ENCODE measurements around the gene GLI2. TPM values are rescaled to one million over a fixed set of nuclear protein-coding genes. Genes with fewer than 3 reads are reported as not detected.

Gene GLI2
- total RNA-seq, 1 donor from 2014 or later = 23.1 TPM

DNA sequence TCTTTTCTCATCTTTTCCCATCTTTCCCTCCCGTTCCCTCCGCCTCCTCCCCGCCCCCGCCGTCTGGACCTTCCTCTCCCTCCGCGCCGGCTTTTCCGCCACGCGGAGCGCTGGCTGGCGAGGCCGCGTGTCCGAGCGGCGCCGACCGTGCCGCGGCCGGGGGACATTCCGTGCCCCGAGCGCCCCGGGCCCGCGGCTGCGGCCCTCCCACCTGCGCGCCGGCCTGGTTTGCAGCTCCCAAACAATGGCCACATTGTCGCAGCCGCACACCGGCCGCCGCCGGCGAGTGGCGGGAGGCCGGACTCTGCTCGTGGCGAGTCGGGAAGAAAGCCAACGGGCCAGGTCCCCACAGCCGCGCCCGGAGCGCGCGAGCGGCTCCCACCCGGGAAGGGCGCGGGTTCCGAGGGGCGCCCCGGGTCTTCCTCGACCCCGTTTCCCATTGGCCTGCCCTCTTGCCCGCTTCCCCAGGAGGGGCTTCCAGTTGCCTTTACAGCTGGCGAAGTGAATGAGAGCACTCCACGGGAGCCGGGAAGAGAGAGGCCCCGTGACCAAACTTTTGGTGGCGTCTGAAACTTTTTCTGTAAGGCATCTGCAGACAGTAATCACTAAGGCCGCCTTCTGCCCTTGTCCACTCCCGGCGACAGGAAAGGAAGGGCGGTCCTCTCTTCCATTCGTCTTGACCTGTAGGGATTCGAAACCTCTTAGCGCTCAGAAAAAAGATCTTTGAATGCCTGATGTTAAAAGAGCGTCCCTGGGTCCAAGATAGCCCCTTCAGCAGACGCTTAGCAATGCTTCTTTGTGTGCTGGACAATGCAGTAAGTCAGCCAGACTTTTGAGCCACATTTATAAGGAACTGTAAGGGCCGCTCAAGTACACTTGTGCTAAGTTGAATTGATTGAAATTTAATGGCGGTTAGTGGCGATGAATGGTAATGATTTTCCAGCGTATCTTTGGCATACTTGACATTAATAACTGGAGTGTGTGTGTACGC is 6.2 kb downstream of the GLI2 start:
- Histone ChIP-seq H3K4me3 (peak overlapping the region; percentile 57 to 62), H3K4me1 (peaks cover 4 to 13% of the 10 kb centered on the region in 2 donors)
- intact Hi-C loops (cut with DNase I) = no loop called here

DNA sequence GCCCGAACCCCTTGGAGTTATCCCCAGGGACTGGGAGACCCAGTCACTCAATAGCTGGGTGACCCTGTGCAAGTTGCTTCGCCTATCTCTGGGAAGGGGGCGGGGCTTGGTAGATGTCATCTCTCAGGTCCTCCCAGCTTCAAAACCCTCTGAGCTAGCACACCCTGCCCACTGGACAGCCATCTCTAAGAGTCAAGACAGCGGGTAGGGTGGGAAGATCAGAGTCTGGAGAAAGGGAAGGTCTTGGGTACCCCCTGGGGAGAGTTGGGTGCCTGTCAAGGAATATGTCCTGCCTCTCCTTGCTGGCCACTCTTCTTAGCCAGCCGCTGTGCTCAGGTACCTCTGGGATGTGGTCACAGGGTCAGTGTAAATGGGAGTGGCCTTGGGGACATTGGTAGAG is 8.0 kb downstream of the GLI2 start:
- Histone ChIP-seq H3K27me3 (no peaks in the 10 kb centered on the region), H3K9me3 (no peaks in the 10 kb centered on the region), H3K4me3 (no peak overlapping the region), H3K27ac (no peak overlapping the region), H3K36me3 (no peaks in the 10 kb centered on the region), H3K4me1 (peaks cover 4 to 5% of the 10 kb centered on the region in 2 donors)
- intact Hi-C loops (cut with DNase I) = no loop called here
- peak in 1 of 2 donors; percentile 28 for DNase-seq (ENCODE audit: low spot score in 2 of 2)
- TF ChIP-seq, protein P1, sequence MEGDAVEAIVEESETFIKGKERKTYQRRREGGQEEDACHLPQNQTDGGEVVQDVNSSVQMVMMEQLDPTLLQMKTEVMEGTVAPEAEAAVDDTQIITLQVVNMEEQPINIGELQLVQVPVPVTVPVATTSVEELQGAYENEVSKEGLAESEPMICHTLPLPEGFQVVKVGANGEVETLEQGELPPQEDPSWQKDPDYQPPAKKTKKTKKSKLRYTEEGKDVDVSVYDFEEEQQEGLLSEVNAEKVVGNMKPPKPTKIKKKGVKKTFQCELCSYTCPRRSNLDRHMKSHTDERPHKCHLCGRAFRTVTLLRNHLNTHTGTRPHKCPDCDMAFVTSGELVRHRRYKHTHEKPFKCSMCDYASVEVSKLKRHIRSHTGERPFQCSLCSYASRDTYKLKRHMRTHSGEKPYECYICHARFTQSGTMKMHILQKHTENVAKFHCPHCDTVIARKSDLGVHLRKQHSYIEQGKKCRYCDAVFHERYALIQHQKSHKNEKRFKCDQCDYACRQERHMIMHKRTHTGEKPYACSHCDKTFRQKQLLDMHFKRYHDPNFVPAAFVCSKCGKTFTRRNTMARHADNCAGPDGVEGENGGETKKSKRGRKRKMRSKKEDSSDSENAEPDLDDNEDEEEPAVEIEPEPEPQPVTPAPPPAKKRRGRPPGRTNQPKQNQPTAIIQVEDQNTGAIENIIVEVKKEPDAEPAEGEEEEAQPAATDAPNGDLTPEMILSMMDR (IDR thresholded peaks at IDR 0.05) = no peak

More for the DNA sequence above, 6.2 kb downstream of the GLI2 start:
- Histone ChIP-seq H3K36me3 (no peaks in the 10 kb centered on the region), H3K9me3 (no peaks in the 10 kb centered on the region), H3K27ac (no peak overlapping the region), H3K27me3 (no peaks in the 10 kb centered on the region)
- TF ChIP-seq, protein P1 (IDR thresholded peaks at IDR 0.05) = no peak
- peak in 1 of 2 donors; percentile 64 for DNase-seq (ENCODE audit: low spot score in 2 of 2)

DNA sequence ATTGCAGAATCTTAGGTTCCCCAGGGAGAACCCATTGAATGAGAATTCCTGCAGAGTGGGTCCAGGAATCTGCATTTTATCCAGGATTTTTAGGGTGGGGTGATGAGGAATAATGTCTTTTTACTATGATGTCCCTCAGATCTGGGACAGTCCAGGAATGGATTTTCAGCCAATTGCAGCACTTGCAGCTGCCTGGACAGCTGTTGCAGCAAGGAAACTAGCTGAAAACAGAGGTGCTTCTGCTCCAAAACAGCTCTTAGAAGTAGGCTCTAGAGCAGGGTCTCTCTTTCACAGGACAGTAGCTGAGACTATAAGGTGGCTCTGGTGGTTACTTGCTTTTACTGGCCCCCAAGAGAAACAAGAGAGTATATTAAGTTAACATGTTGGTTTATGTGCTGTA is 9.1 kb downstream of the GLI2 start:
- intact Hi-C loops (cut with DNase I) = no loop called here
- no peak for DNase-seq (ENCODE audit: low spot score in 2 of 2)
- Histone ChIP-seq H3K36me3 (no peaks in the 10 kb centered on the region), H3K4me1 (peaks cover 4 to 5% of the 10 kb centered on the region in 2 donors), H3K27me3 (no peaks in the 10 kb centered on the region), H3K4me3 (no peak overlapping the region), H3K9me3 (no peaks in the 10 kb centered on the region), H3K27ac (no peak overlapping the region)
- TF ChIP-seq, protein P1 (IDR thresholded peaks at IDR 0.05) = no peak

DNA sequence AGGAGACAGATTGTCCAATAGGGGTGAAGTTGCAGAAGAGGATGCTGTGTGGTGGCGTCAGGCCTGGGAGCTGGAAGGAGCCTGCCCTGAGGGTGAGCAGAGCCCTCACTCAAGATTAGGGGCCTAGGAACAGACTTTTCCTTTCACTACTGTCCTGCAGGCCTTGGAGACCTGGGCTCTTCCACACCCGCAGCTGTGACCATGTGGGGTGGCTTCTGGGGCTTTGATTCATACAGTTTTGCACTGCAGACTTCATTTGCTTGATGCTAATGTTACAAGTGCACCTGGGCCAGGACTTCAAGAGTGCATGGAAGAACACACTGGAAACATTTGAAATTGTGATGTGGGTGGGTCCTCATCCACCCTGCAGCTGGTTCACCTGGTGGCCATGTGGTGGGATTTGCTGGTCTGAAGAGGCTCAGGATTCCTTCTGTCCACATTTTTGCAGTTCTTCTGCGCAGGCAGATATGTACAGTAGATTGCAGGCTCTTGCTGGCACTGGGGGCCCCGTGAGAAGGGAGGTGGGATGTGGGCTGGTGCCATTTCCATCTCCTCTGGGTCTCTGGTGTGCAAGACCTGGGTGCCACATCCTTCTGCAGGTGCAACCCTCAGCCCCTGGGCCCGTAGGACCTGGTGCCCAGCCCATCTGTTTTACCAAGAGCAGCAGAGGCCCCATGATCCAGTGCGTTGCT is 9.9 kb downstream of the GLI2 start:
- TF ChIP-seq, protein P1 (IDR thresholded peaks at IDR 0.05) = no peak
- Histone ChIP-seq H3K4me3 (no peak overlapping the region), H3K9me3 (no peaks in the 10 kb centered on the region), H3K27me3 (no peaks in the 10 kb centered on the region), H3K36me3 (no peaks in the 10 kb centered on the region), H3K4me1 (peaks cover 4 to 5% of the 10 kb centered on the region in 2 donors), H3K27ac (no peak overlapping the region)
- intact Hi-C loops (cut with DNase I) = no loop called here
- DNase-seq (ENCODE audit: low spot score in 2 of 2) = peak in 1 of 2 donors; percentile 30

DNA sequence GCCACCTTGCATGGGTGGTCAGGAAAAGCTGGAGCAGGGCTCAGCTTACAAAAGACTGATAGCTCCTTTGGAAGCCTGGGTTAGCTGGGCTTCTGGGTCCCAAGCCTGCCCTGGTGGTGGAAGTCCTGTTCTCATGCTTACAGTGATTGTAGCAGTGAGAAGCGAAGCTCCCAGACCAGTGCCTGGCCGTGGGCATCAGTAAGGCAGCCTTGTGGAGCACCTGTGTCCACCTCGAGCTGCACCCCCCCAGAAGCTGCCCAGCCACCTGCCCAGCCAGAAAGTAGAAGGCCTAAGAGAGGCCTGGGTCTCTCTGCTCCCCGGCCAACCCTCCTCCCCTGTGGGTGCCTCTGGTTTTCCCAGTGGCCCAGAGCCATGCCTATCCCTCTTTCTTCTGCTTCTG is 10.5 kb downstream of the GLI2 start:
- peak in 1 of 2 donors; percentile 45 for DNase-seq (ENCODE audit: low spot score in 2 of 2)
- peaks cover 4 to 5% of the 10 kb centered on the region in 2 donors for H3K4me1 ChIP-seq
- no peak overlapping the region for H3K27ac ChIP-seq
- no peak overlapping the region for H3K4me3 ChIP-seq
- H3K27me3 ChIP-seq = no peaks in the 10 kb centered on the region
- H3K9me3 ChIP-seq = no peaks in the 10 kb centered on the region
- intact Hi-C loops (cut with DNase I) = no loop called here
- TF ChIP-seq, protein P1 (IDR thresholded peaks at IDR 0.05) = no peak
- H3K36me3 ChIP-seq = no peaks in the 10 kb centered on the region

All from ascending aorta (tissue), 2 donors.